Measurements from ENCODE around the gene CSNK1D.
"Not testable (repeated sequence)": the region's sequence is repeated elsewhere in the genome, so short reads cannot be mapped to it uniquely, and the experiment has no call there.

DNA sequence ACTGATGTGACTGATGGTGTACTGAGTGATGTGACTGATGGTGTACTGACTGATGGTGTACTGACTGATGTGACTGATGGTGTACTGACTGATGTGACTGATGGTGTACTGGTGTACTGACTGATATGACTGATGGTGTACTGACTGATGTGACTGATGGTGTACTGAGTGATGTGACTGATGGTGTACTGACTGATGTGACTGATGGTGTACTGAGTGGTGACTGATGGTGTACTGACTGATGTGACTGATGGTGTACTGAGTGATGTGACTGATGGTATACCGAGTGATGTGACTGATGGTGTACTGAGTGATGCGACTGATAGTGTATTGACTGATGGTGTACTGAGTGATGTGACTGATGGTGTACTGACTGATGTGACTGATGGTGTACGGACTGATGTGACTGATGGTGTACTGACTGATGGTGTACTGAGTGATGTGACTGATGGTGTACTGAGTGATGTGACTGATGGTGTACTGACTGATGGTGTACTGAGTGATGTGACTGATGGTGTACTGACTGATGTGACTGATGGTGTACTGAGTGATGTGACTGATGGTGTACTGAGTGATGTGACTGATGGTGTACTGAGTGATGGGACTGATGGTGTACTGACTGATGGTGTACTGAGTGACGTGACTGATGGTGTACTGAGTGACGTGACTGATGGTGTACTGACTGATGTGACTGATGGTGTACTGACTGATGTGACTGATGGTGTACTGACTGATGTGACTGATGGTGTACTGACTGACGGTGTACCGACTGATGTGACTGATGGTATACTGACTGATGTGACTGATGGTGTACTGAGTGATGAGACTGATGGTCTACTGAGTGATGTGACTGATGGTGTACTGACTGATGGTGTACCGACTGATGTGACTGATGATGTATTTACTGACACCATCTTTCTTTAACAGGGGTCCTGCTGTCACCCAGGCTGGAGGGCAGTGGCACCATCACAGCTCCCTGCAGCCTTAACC, 13.2 kb downstream of the CSNK1D start:
- TF ChIP-seq, protein P1, sequence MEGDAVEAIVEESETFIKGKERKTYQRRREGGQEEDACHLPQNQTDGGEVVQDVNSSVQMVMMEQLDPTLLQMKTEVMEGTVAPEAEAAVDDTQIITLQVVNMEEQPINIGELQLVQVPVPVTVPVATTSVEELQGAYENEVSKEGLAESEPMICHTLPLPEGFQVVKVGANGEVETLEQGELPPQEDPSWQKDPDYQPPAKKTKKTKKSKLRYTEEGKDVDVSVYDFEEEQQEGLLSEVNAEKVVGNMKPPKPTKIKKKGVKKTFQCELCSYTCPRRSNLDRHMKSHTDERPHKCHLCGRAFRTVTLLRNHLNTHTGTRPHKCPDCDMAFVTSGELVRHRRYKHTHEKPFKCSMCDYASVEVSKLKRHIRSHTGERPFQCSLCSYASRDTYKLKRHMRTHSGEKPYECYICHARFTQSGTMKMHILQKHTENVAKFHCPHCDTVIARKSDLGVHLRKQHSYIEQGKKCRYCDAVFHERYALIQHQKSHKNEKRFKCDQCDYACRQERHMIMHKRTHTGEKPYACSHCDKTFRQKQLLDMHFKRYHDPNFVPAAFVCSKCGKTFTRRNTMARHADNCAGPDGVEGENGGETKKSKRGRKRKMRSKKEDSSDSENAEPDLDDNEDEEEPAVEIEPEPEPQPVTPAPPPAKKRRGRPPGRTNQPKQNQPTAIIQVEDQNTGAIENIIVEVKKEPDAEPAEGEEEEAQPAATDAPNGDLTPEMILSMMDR (IDR thresholded peaks at IDR 0.05) = not testable (repeated sequence)
- not testable (repeated sequence) for TF ChIP-seq POLR2A, POLR2AphosphoS5, EP300 (IDR thresholded peaks at IDR 0.05)

All from suprapubic skin (tissue), 4 donors.